ENCODE measurements around the gene NRF1. TPM values are rescaled to one million over a fixed set of nuclear protein-coding genes. Genes with fewer than 3 reads are reported as not detected.

NRF1 gene
- polyA plus RNA-seq, 2 donors, result 4.7 to 5.7 TPM

DNA sequence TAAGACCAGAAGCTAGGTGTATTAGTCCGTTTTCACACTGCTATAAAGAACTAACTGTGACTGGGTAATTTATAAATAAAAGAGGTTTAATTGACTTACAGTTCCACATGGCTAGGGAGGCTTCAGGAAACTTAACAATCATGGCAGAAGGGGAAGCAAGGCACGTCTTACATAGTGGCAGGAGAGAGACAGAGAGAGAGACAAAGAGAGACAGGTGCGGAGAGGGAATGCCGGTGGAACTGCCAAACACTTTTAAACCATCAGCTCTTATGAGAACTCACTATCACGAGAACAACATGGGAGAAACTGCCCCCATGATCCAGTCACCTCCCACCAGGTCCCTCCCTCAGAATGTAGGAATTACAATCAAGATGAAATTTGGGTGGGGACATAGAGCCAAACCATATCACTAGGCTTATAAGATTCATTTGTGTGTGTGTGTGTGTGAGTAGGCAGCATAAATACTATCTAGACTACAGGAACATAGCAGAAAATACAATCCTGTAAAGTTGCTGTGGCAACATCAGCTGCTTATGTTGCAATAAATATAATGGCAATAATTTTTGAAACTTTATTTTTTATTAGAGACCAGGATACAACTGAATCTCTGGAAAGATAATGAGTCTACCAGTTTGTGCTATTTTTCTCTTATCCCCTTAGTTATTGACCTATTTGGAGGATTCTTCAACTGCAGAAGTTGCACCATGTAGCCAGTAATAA, 77.1 kb downstream of the NRF1 start:
- H3K27ac ChIP-seq (ENCODE audit: low read depth in 2 of 2, low read length in 1 of 2), result no peak overlapping the region
- H3K4me3 ChIP-seq (ENCODE audit: low read depth in 1 of 2, low read length in 2 of 2), result no peak overlapping the region
- H3K27me3 ChIP-seq (ENCODE audit: control insufficient read depth in 1 of 2, insufficient read depth in 2 of 2, low read length in 2 of 2), result no peaks in the 10 kb centered on the region
- H3K4me1 ChIP-seq (ENCODE audit: control insufficient read depth in 2 of 2, insufficient read depth in 2 of 2, low read length in 1 of 2), result no peaks in the 10 kb centered on the region
- peaks cover 4 to 6% of the 10 kb centered on the region in 2 donors for H3K36me3 ChIP-seq (ENCODE audit: control insufficient read depth in 2 of 2, insufficient read depth in 2 of 2, low read length in 1 of 2)
- 97 to 100% methylated on average over 5 of the region's 5 CpGs for WGBS, 2 donors
- H3K9me3 ChIP-seq (ENCODE audit: control insufficient read depth in 2 of 2, insufficient read depth in 1 of 2, low read depth in 1 of 2, low read length in 1 of 2), result no peaks in the 10 kb centered on the region

DNA sequence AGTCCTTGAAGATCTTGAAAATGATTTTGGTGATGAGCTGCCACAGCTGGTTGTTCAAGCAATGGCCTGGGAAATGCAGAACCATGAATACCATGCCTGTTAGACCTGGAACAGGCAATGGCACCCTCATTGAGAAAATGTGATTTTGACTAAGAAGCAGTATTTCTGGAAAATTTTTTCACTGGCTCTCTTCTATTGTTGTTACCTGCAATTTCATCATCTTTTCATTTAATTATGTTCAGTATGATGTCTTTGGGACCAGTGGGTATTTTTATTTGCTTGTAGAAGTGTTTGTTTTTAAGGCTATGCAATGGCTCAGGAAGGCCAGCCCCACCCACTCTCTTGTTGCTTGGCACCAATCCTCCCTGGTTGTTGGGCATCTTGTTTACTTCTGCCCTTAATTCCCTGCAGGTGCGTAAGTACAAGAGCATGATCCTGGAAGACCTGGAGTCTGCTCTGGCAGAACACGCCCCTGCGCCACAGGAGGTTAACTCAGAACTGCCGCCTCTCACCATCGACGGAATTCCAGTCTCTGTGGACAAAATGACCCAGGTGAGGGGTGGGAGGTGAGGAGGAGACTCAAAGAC, 78.6 kb downstream of the NRF1 start:
- no peaks in the 10 kb centered on the region for H3K4me1 ChIP-seq (ENCODE audit: control insufficient read depth in 2 of 2, insufficient read depth in 2 of 2, low read length in 1 of 2)
- H3K9me3 ChIP-seq (ENCODE audit: control insufficient read depth in 2 of 2, insufficient read depth in 1 of 2, low read depth in 1 of 2, low read length in 1 of 2), result no peaks in the 10 kb centered on the region
- peaks cover 4 to 6% of the 10 kb centered on the region in 2 donors for H3K36me3 ChIP-seq (ENCODE audit: control insufficient read depth in 2 of 2, insufficient read depth in 2 of 2, low read length in 1 of 2)
- no peak overlapping the region for H3K4me3 ChIP-seq (ENCODE audit: low read depth in 1 of 2, low read length in 2 of 2)
- H3K27me3 ChIP-seq (ENCODE audit: control insufficient read depth in 1 of 2, insufficient read depth in 2 of 2, low read length in 2 of 2), result no peaks in the 10 kb centered on the region
- WGBS, 2 donors, result 90 to 91% methylated on average over 6 of the region's 6 CpGs
- no peak overlapping the region for H3K27ac ChIP-seq (ENCODE audit: low read depth in 2 of 2, low read length in 1 of 2)

DNA sequence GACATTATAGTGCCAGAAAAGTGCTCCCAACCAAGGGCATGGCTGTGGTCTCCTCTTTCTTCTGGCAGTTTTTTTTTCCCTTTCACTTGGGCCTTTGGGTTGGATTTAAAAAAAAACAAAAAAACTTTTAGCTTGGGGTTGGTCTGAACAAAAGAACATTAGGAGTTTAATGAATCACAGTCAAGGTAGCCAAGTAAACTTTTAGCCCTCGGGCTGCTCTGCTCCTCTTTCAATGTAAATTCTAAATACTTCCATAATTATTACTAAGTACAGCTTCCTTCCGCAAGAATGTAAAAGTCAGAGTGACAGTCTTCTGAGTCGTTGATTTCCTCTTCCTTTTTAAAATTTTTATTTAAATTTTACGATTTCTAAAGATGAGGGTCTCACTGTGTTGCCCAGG, 79.2 kb downstream of the NRF1 start:
- H3K27ac ChIP-seq (ENCODE audit: low read depth in 2 of 2, low read length in 1 of 2), result no peak overlapping the region
- H3K36me3 ChIP-seq (ENCODE audit: control insufficient read depth in 2 of 2, insufficient read depth in 2 of 2, low read length in 1 of 2), result peaks cover 4 to 6% of the 10 kb centered on the region in 2 donors
- H3K4me3 ChIP-seq (ENCODE audit: low read depth in 1 of 2, low read length in 2 of 2), result no peak overlapping the region
- no peaks in the 10 kb centered on the region for H3K9me3 ChIP-seq (ENCODE audit: control insufficient read depth in 2 of 2, insufficient read depth in 1 of 2, low read depth in 1 of 2, low read length in 1 of 2)
- no peaks in the 10 kb centered on the region for H3K27me3 ChIP-seq (ENCODE audit: control insufficient read depth in 1 of 2, insufficient read depth in 2 of 2, low read length in 2 of 2)
- 67 to 69% methylated on average over 4 of the region's 4 CpGs for WGBS, 2 donors
- no peaks in the 10 kb centered on the region for H3K4me1 ChIP-seq (ENCODE audit: control insufficient read depth in 2 of 2, insufficient read depth in 2 of 2, low read length in 1 of 2)

DNA sequence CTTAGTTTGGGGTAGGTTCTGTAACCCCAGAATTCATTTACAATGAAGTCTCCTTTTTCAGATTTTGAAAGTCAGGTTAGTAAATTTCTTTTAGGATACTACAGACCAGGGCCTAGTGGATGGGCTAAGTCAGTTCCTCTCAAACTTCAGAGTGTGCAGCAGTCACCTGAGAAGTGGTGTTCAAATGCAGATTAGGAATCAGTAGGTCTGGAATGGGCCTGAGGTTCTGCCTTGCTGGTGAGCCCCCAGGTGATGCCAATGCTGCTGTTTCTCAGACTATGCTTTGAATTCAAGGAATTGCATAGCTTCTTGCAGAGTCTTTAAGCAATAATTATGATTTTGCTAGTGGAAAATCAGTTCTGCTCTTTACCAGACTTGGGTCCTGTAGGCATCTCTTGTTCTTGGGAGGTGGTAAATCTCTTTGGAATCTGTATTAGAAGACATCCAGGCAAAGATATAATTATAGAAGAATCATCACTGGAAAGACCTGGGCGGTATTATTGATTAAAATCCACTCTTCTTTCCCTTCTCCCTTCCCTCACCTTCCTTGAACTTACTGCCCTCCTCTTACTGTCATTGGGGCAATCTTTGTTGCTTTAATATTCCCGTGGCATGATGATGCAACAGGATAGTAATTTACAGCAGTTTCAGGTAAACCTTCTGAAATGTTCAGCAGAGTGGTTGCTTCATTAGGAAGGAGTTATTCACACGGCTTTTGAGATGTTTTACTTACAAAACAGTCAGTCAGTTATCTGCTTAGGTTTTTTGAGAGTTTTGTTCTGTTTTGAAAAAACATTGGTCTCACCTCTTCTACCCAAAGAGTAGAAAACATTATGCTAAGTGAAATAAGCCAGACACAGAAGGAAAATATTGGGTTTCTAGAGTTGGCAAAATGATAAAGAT, 87.2 kb downstream of the NRF1 start:
- no peak overlapping the region for H3K4me3 ChIP-seq (ENCODE audit: low read depth in 1 of 2, low read length in 2 of 2)
- no peaks in the 10 kb centered on the region for H3K9me3 ChIP-seq (ENCODE audit: control insufficient read depth in 2 of 2, insufficient read depth in 1 of 2, low read depth in 1 of 2, low read length in 1 of 2)
- WGBS, 2 donors, result 85 to 89% methylated on average over 3 of the region's 3 CpGs
- no peaks in the 10 kb centered on the region for H3K27me3 ChIP-seq (ENCODE audit: control insufficient read depth in 1 of 2, insufficient read depth in 2 of 2, low read length in 2 of 2)
- H3K27ac ChIP-seq (ENCODE audit: low read depth in 2 of 2, low read length in 1 of 2), result no peak overlapping the region
- no peaks in the 10 kb centered on the region for H3K36me3 ChIP-seq (ENCODE audit: control insufficient read depth in 2 of 2, insufficient read depth in 2 of 2, low read length in 1 of 2)
- no peaks in the 10 kb centered on the region for H3K4me1 ChIP-seq (ENCODE audit: control insufficient read depth in 2 of 2, insufficient read depth in 2 of 2, low read length in 1 of 2)

DNA sequence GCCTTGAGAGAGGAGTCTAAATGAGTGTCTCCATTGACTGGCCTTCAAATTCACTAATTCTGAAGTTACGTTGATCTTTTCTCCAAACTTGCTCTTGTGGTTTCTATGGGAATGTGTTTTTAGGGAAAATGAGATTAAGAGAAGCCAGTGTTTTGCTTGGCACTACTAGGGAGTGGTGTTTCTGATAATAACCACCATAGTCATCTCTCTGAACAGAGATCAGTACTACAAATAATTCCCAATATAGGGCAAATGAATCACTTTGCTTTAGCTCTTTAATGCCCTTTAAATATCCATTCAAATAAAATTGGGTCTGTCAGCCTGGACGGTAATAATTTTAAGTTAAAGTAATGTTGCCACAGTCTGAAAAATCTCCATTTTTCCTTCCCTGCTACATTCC, 90.8 kb downstream of the NRF1 start:
- no peaks in the 10 kb centered on the region for H3K9me3 ChIP-seq (ENCODE audit: control insufficient read depth in 2 of 2, insufficient read depth in 1 of 2, low read depth in 1 of 2, low read length in 1 of 2)
- H3K36me3 ChIP-seq (ENCODE audit: control insufficient read depth in 2 of 2, insufficient read depth in 2 of 2, low read length in 1 of 2), result peaks cover 0 to 2% of the 10 kb centered on the region in 2 donors
- 77 to 86% methylated on average over 2 of the region's 2 CpGs for WGBS, 2 donors
- H3K27ac ChIP-seq (ENCODE audit: low read depth in 2 of 2, low read length in 1 of 2), result no peak overlapping the region
- H3K4me1 ChIP-seq (ENCODE audit: control insufficient read depth in 2 of 2, insufficient read depth in 2 of 2, low read length in 1 of 2), result no peaks in the 10 kb centered on the region
- H3K4me3 ChIP-seq (ENCODE audit: low read depth in 1 of 2, low read length in 2 of 2), result no peak overlapping the region
- no peaks in the 10 kb centered on the region for H3K27me3 ChIP-seq (ENCODE audit: control insufficient read depth in 1 of 2, insufficient read depth in 2 of 2, low read length in 2 of 2)

DNA sequence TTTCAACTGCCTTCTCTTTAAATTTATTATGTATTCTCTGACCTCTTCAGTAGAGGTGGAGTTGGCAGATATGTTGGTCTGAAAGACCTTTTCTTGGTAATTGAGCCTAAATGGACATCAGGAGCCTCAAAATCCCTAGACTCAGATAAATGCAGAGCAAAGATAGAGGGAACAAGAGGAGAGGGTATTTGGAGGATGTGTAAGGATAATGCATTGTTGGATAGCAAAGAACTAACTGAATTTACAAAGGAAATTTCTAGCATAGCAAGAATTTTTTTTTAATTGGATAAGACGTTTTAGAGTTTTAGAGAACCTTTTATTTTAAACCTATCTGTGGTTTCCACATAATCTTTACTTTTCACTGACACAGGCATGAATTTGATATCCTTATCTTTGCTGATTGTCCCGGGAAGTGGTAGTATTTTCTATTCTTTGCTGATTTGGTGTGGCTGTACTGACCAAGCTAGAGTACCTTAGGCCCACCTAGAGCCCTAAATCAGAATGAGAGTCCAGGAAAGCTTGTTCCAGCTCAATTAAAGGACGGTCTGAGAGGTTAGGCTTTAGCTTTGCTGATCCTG, 91.3 kb downstream of the NRF1 start:
- H3K27me3 ChIP-seq (ENCODE audit: control insufficient read depth in 1 of 2, insufficient read depth in 2 of 2, low read length in 2 of 2), result no peaks in the 10 kb centered on the region
- WGBS, 2 donors, result 80 to 89% methylated on average over 3 of the region's 3 CpGs
- no peaks in the 10 kb centered on the region for H3K4me1 ChIP-seq (ENCODE audit: control insufficient read depth in 2 of 2, insufficient read depth in 2 of 2, low read length in 1 of 2)
- H3K9me3 ChIP-seq (ENCODE audit: control insufficient read depth in 2 of 2, insufficient read depth in 1 of 2, low read depth in 1 of 2, low read length in 1 of 2), result no peaks in the 10 kb centered on the region
- peaks cover 0 to 2% of the 10 kb centered on the region in 2 donors for H3K36me3 ChIP-seq (ENCODE audit: control insufficient read depth in 2 of 2, insufficient read depth in 2 of 2, low read length in 1 of 2)
- no peak overlapping the region for H3K4me3 ChIP-seq (ENCODE audit: low read depth in 1 of 2, low read length in 2 of 2)
- H3K27ac ChIP-seq (ENCODE audit: low read depth in 2 of 2, low read length in 1 of 2), result no peak overlapping the region

DNA sequence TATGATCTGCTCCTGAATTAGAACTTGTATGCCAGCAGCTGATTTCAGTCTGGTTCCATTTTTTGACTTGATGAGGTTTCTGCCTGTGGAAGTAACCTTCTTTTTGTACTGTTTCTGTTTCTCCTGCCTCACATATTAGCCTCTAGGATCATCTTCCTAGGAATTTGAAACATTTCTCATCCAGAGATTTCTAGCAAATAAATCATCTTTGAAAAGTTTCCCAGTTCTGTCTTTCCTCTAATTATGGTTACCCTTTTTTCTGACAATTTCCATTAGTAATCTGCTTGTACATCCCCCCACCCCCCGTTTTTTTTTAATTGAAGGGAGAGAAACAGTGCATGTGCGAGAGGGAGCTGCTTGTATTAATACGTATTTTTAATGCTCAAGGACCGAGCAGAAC, 92.2 kb downstream of the NRF1 start:
- Histone ChIP-seq H3K27me3 (ENCODE audit: control insufficient read depth in 1 of 2, insufficient read depth in 2 of 2, low read length in 2 of 2) (no peaks in the 10 kb centered on the region), H3K9me3 (ENCODE audit: control insufficient read depth in 2 of 2, insufficient read depth in 1 of 2, low read depth in 1 of 2, low read length in 1 of 2) (no peaks in the 10 kb centered on the region), H3K4me3 (ENCODE audit: low read depth in 1 of 2, low read length in 2 of 2) (no peak overlapping the region), H3K4me1 (ENCODE audit: control insufficient read depth in 2 of 2, insufficient read depth in 2 of 2, low read length in 1 of 2) (no peaks in the 10 kb centered on the region), H3K27ac (ENCODE audit: low read depth in 2 of 2, low read length in 1 of 2) (no peak overlapping the region), H3K36me3 (ENCODE audit: control insufficient read depth in 2 of 2, insufficient read depth in 2 of 2, low read length in 1 of 2) (peaks cover 0 to 2% of the 10 kb centered on the region in 2 donors)
- 93 to 95% methylated on average over 4 of the region's 4 CpGs for WGBS, 2 donors

DNA sequence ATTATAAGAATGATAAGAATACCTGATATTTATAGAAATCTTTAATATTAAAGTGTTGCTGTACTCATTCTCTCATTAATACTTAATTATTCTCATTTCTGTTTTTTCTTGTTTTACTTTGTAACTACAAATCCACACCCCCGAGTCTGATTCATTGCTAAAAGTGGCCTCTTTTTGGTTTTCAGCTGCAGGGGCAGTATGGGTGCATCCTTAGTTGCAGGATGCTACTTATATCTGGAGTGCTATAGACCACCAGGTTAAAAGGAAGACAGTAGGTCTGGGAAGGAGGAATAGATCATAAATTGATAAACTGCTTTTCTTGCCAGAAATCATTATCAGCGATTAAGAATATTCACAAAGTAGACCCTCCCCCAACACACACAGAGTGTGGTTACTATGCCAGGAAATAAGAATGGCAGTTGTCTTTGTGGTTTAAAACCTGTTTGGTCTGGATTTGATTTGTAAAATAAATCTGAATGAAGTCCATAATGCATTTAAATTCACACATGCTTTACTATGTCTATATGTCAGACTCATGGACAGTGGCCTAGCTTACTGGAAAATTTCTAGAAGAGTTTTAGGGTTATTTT, 96.5 kb downstream of the NRF1 start:
- Histone ChIP-seq H3K36me3 (ENCODE audit: control insufficient read depth in 2 of 2, insufficient read depth in 2 of 2, low read length in 1 of 2) (peaks cover 5 to 12% of the 10 kb centered on the region in 2 donors), H3K4me1 (ENCODE audit: control insufficient read depth in 2 of 2, insufficient read depth in 2 of 2, low read length in 1 of 2) (no peaks in the 10 kb centered on the region), H3K4me3 (ENCODE audit: low read depth in 1 of 2, low read length in 2 of 2) (no peak overlapping the region), H3K27ac (ENCODE audit: low read depth in 2 of 2, low read length in 1 of 2) (no peak overlapping the region), H3K9me3 (ENCODE audit: control insufficient read depth in 2 of 2, insufficient read depth in 1 of 2, low read depth in 1 of 2, low read length in 1 of 2) (no peaks in the 10 kb centered on the region), H3K27me3 (ENCODE audit: control insufficient read depth in 1 of 2, insufficient read depth in 2 of 2, low read length in 2 of 2) (no peaks in the 10 kb centered on the region)
- WGBS, 2 donors, result 50 to 51% methylated on average over 2 of the region's 2 CpGs

DNA sequence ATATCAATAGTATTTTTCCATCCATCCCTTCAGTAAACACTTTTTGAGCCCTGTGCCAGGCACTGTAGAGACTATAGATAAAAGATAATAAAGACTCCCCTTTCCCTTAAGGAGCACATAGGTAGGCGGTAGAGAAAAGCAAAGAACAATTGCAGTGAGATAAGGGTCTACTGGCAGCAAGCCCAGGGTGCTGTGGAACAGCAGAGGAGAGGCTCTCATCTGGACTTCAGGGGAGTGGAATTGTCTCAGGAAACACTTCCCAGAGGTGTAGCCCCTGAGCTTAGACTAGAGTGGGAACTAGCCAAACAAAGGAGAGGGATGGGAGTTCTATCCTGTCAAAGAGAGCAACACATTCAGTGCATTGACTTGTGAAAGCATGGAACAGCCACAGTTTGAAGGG, 102.0 kb downstream of the NRF1 start:
- 73 to 100% methylated on average over 1 of the region's 1 CpG for WGBS, 2 donors
- Histone ChIP-seq H3K36me3 (ENCODE audit: control insufficient read depth in 2 of 2, insufficient read depth in 2 of 2, low read length in 1 of 2) (peaks cover 11 to 18% of the 10 kb centered on the region in 2 donors), H3K4me1 (ENCODE audit: control insufficient read depth in 2 of 2, insufficient read depth in 2 of 2, low read length in 1 of 2) (no peaks in the 10 kb centered on the region)

More for the DNA sequence above, 102.0 kb downstream of the NRF1 start:
- no peak overlapping the region for H3K4me3 ChIP-seq (ENCODE audit: low read depth in 1 of 2, low read length in 2 of 2)
- no peaks in the 10 kb centered on the region for H3K27me3 ChIP-seq (ENCODE audit: control insufficient read depth in 1 of 2, insufficient read depth in 2 of 2, low read length in 2 of 2)
- no peak overlapping the region for H3K27ac ChIP-seq (ENCODE audit: low read depth in 2 of 2, low read length in 1 of 2)
- H3K9me3 ChIP-seq (ENCODE audit: control insufficient read depth in 2 of 2, insufficient read depth in 1 of 2, low read depth in 1 of 2, low read length in 1 of 2), result no peaks in the 10 kb centered on the region

Measured in esophagus (tissue), 2 donors.